SK-N-SH treated with all-trans-retinoic acid at 6 μM for 48 hours (cell line): ENCODE measurements around the gene TFEB.

ENCODE experiments used
- ATAC-seq: fragments of 200-7000 bp; cut with Tn5 transposase; 3 replicates; pipeline ENCODE4 v1.9.1; 2020; ENCODE audit warnings: mild to moderate bottlenecking, moderate library complexity
- ARNTL ChIP-seq: fragments of 450-650 bp; formaldehyde crosslinking; IDR thresholded peaks from 2 replicates; pipeline ENCODE4 v1.5.0; 2020; ENCODE audit warnings: low read depth, mild to moderate bottlenecking, moderate library complexity, borderline replicate concordance
- BACH2 ChIP-seq: fragments of 250-450 bp; sonication (Bioruptor Pico); IDR thresholded peaks from 2 replicates; pipeline ENCODE4 v1.9.0; 2021; ENCODE audit warnings: mild to moderate bottlenecking, borderline replicate concordance
- CREB5 ChIP-seq: fragments of 250-450 bp; sonication (Bioruptor Pico); IDR thresholded peaks from 2 replicates; pipeline ENCODE4 v1.5.1; 2020; ENCODE audit warnings: low read depth, mild to moderate bottlenecking, moderate library complexity
- CSDC2 ChIP-seq: fragments of 250-450 bp; sonication (Bioruptor Pico); IDR thresholded peaks from 2 replicates; pipeline ENCODE4 v1.5.0; 2020; ENCODE audit warnings: mild to moderate bottlenecking, moderate library complexity
- CSRNP3 ChIP-seq: fragments of 250-450 bp; sonication (Bioruptor Pico); IDR thresholded peaks from 2 replicates; pipeline ENCODE4 v1.5.1; 2021; ENCODE audit warnings: mild to moderate bottlenecking, moderate library complexity
- ESRRG ChIP-seq: fragments of 250-450 bp; sonication (Bioruptor Pico); IDR thresholded peaks from 2 replicates; pipeline ENCODE4 v1.6.1; 2021; ENCODE audit warnings: mild to moderate bottlenecking
- GLIS3 ChIP-seq: fragments of 250-450 bp; sonication (Bioruptor Pico); IDR thresholded peaks from 2 replicates; pipeline ENCODE4 v1.5.0; 2020; ENCODE audit warnings: mild to moderate bottlenecking, moderate library complexity
- ISL1 ChIP-seq: fragments of 250-450 bp; sonication (Bioruptor Pico); IDR thresholded peaks from 2 replicates; pipeline ENCODE4 v2.1.2; 2022; ENCODE audit warnings: mild to moderate bottlenecking, moderate library complexity
- OSR1 ChIP-seq: fragments of 250-450 bp; sonication (Bioruptor Pico); IDR thresholded peaks from 2 replicates; pipeline ENCODE4 v1.8.0; 2022; ENCODE audit warnings: moderate library complexity, mild to moderate bottlenecking, inconsistent platforms
- PATZ1 ChIP-seq: fragments of 250-450 bp; sonication (Bioruptor Pico); IDR thresholded peaks from 2 replicates; pipeline ENCODE4 v1.8.0; 2020; ENCODE audit warnings: mild to moderate bottlenecking, moderate library complexity, borderline replicate concordance
- POU6F1 ChIP-seq: fragments of 250-450 bp; sonication (Bioruptor Pico); IDR thresholded peaks from 2 replicates; pipeline ENCODE4 v1.8.0; 2021; ENCODE audit warnings: low read depth, mild to moderate bottlenecking, moderate library complexity, borderline replicate concordance
- PPARA ChIP-seq: fragments of 250-450 bp; sonication (Bioruptor Pico); IDR thresholded peaks from 2 replicates; pipeline ENCODE4 v1.5.0; 2020; ENCODE audit warnings: mild to moderate bottlenecking, borderline replicate concordance
- RARB ChIP-seq: fragments of 250-450 bp; sonication (Bioruptor Pico); IDR thresholded peaks from 2 replicates; pipeline ENCODE4 v1.8.0; 2021; ENCODE audit warnings: mild to moderate bottlenecking, moderate library complexity
- SNAI2 ChIP-seq: fragments of 250-450 bp; sonication (Bioruptor Pico); IDR thresholded peaks from 2 replicates; pipeline ENCODE4 v1.5.0; 2020; ENCODE audit warnings: mild to moderate bottlenecking, moderate library complexity
- TSHZ2 ChIP-seq: fragments of 250-450 bp; sonication (Bioruptor Pico); IDR thresholded peaks from 2 replicates; pipeline ENCODE4 v1.5.0; 2020; ENCODE audit warnings: mild to moderate bottlenecking, moderate library complexity
- ZFP3 ChIP-seq: fragments of 250-450 bp; sonication (Bioruptor Pico); IDR thresholded peaks from 2 replicates; pipeline ENCODE4 v1.5.0; 2020; ENCODE audit warnings: mild to moderate bottlenecking, moderate library complexity
- ZFP30 ChIP-seq: fragments of 450-650 bp; formaldehyde crosslinking; IDR thresholded peaks from 2 replicates; pipeline ENCODE4 v1.5.0; 2022; ENCODE audit warnings: mild to moderate bottlenecking, moderate library complexity
- ZNF565 ChIP-seq: fragments of 450-650 bp; formaldehyde crosslinking; conservative IDR thresholded peaks from 2 replicates; pipeline ENCODE4 v1.5.0; 2020; ENCODE audit warnings: low read depth, mild to moderate bottlenecking, moderate library complexity
- ZNF70 ChIP-seq: fragments of 450-650 bp; formaldehyde crosslinking; IDR thresholded peaks from 2 replicates; pipeline ENCODE4 v1.5.0; 2020; ENCODE audit warnings: mild to moderate bottlenecking, moderate library complexity
- ZNF8 ChIP-seq: fragments of 450-650 bp; formaldehyde crosslinking; IDR thresholded peaks from 2 replicates; pipeline ENCODE4 v1.5.0; 2020; ENCODE audit warnings: mild to moderate bottlenecking, moderate library complexity

TFEB gene

GRCh38 chr6:41657131-41658094, 78.0 kb downstream of the TFEB start:
- ATAC-seq: no peak

GRCh38 chr6:41656002-41656691, 79.3 kb downstream of the TFEB start:
- no peak; the same call in 1 of the 3 replicates for ATAC-seq
- TF ChIP-seq ISL1 (CRISPR knock-in tag) (no peak), ZNF565 (CRISPR knock-in tag) (no peak), CSRNP3 (no peak), ESRRG (CRISPR knock-in tag) (no peak), ZFP30 (no peak), CSDC2 (CRISPR knock-in tag) (no peak), RARB (no peak), CREB5 (CRISPR knock-in tag) (no peak)

More at GRCh38 chr6:41657131-41658094, 78.0 kb downstream of the TFEB start:
- TF ChIP-seq ESRRG (CRISPR knock-in tag): no peak
- TF ChIP-seq ISL1 (CRISPR knock-in tag): no peak
- no peak for TF ChIP-seq TSHZ2 (CRISPR knock-in tag)
- no peak for TF ChIP-seq CSDC2 (CRISPR knock-in tag)
- no peak for TF ChIP-seq ZNF8 (CRISPR knock-in tag)
- TF ChIP-seq BACH2 (CRISPR knock-in tag): no peak
- TF ChIP-seq ZNF565 (CRISPR knock-in tag): no peak
- TF ChIP-seq PPARA (CRISPR knock-in tag): no peak
- no peak for TF ChIP-seq CSRNP3
- no peak for TF ChIP-seq POU6F1 (CRISPR knock-in tag)
- no peak for TF ChIP-seq PATZ1 (CRISPR knock-in tag)
- TF ChIP-seq SNAI2 (CRISPR knock-in tag): no peak
- no peak for TF ChIP-seq ZFP3 (CRISPR knock-in tag)
- no peak for TF ChIP-seq OSR1 (CRISPR knock-in tag)
- no peak for TF ChIP-seq GLIS3
- TF ChIP-seq ZNF70: no peak
- no peak for TF ChIP-seq ARNTL (CRISPR knock-in tag)
